ENCODE data around the gene TMEM132C. TPM values are rescaled to one million over a fixed set of nuclear protein-coding genes. Genes with fewer than 3 reads are reported as not detected.
"Not testable (repeated sequence)": the region's sequence is repeated elsewhere in the genome, so short reads cannot be mapped to it uniquely, and the experiment has no call there.

TMEM132C gene
- polyA plus RNA-seq, 1 experiment, result not detected

- ChIA-PET CTCF (no interaction called here), POLR2A (no interaction called here)
- Histone ChIP-seq H3K27me3 (ENCODE audit: control insufficient read depth, insufficient read depth, low read length) (no peaks in the 10 kb centered on the region), H3K4me3 (ENCODE audit: low read depth, low read length) (no peak overlapping the region), H3K9me3 (ENCODE audit: control insufficient read depth, insufficient read depth, low read length) (peaks cover 48% of the 10 kb centered on the region), H3K27ac (ENCODE audit: low read depth, low read length) (no peak overlapping the region)
- no peak for TF ChIP-seq CTCF (IDR thresholded peaks at IDR 0.05; ENCODE audit: low read depth, low read length)
- no peak for DNase-seq (ENCODE audit: low read depth, low spot score)
Observed at GRCh38 chr12:128474916-128475315, 207.9 kb downstream of the TMEM132C start.

- no peak for TF ChIP-seq CTCF (IDR thresholded peaks at IDR 0.05; ENCODE audit: low read depth, low read length)
- ChIA-PET CTCF (no interaction called here), POLR2A (no interaction called here)
- Histone ChIP-seq H3K27me3 (ENCODE audit: control insufficient read depth, insufficient read depth, low read length) (no peaks in the 10 kb centered on the region), H3K27ac (ENCODE audit: low read depth, low read length) (no peak overlapping the region), H3K9me3 (ENCODE audit: control insufficient read depth, insufficient read depth, low read length) (peaks cover 55% of the 10 kb centered on the region), H3K4me3 (ENCODE audit: low read depth, low read length) (no peak overlapping the region)
- no peak for DNase-seq (ENCODE audit: low read depth, low spot score)
Observed at GRCh38 chr12:128476266-128476665, 209.3 kb downstream of the TMEM132C start.

- H3K27me3 ChIP-seq (ENCODE audit: control insufficient read depth, insufficient read depth, low read length), result no peaks in the 10 kb centered on the region
- TF ChIP-seq CTCF (IDR thresholded peaks at IDR 0.05; ENCODE audit: low read depth, low read length), result no peak
Observed at GRCh38 chr12:128483526-128484255, 216.7 kb downstream of the TMEM132C start.

GRCh38 chr12:128497376-128497775 is 230.4 kb downstream of the TMEM132C start:
- H3K4me3 ChIP-seq (ENCODE audit: low read depth, low read length); H3K27ac ChIP-seq (ENCODE audit: low read depth, low read length); DNase-seq (ENCODE audit: low read depth, low spot score); H3K27me3 ChIP-seq (ENCODE audit: control insufficient read depth, insufficient read depth, low read length); POLR2A ChIA-PET; CTCF ChIA-PET: not testable (repeated sequence)
- H3K9me3 ChIP-seq (ENCODE audit: control insufficient read depth, insufficient read depth, low read length), result peaks cover 12% of the 10 kb centered on the region

More at GRCh38 chr12:128483526-128484255, 216.7 kb downstream of the TMEM132C start:
- CTCF ChIA-PET, result no interaction called here
- POLR2A ChIA-PET, result no interaction called here
- Histone ChIP-seq H3K27ac (ENCODE audit: low read depth, low read length) (no peak overlapping the region), H3K9me3 (ENCODE audit: control insufficient read depth, insufficient read depth, low read length) (peaks cover 54% of the 10 kb centered on the region), H3K4me3 (ENCODE audit: low read depth, low read length) (no peak overlapping the region)
- DNase-seq (ENCODE audit: low read depth, low spot score), result no peak

GRCh38 chr12:128507470-128507869 is 240.5 kb downstream of the TMEM132C start:
- DNase-seq (ENCODE audit: low read depth, low spot score), result no peak

More at GRCh38 chr12:128507470-128507869, 240.5 kb downstream of the TMEM132C start:
- ChIA-PET POLR2A (no interaction called here), CTCF (no interaction called here)
- no peak overlapping the region for H3K4me3 ChIP-seq (ENCODE audit: low read depth, low read length)
- TF ChIP-seq CTCF (IDR thresholded peaks at IDR 0.05; ENCODE audit: low read depth, low read length), result no peak
- H3K9me3 ChIP-seq (ENCODE audit: control insufficient read depth, insufficient read depth, low read length), result peaks cover 82% of the 10 kb centered on the region
- no peak overlapping the region for H3K27ac ChIP-seq (ENCODE audit: low read depth, low read length)
- H3K27me3 ChIP-seq (ENCODE audit: control insufficient read depth, insufficient read depth, low read length), result no peaks in the 10 kb centered on the region

Measured in AG04450 (cell line).